HEK293 (cell line): Measurements from ENCODE around the gene FOXP4.

Source experiments
- BCL11B ChIP-seq: fragments of 450-650 bp; formaldehyde crosslinking; IDR thresholded peaks from 2 replicates; pipeline ENCODE4 v1.5.1; 2016; ENCODE audit warnings: low read depth, missing biosample characterization, missing genetic modification characterization
- BCL6B ChIP-seq: fragments of 450-650 bp; formaldehyde crosslinking; IDR thresholded peaks from 2 replicates; pipeline ENCODE4 v1.5.1; 2017; ENCODE audit warnings: missing biosample characterization, missing genetic modification characterization
- ELK4 ChIP-seq: IDR thresholded peaks from 2 replicates; pipeline ENCODE4 v1.6.1; 2011; ENCODE audit warnings: mild to moderate bottlenecking, low read depth, low read length, borderline replicate concordance
- GLI2 ChIP-seq: fragments of 450-650 bp; formaldehyde crosslinking; IDR thresholded peaks from 2 replicates; pipeline ENCODE4; 2017; ENCODE audit warnings: missing biosample characterization, missing genetic modification characterization, low read depth, borderline replicate concordance
- KLF7 ChIP-seq: fragments of 450-650 bp; formaldehyde crosslinking; IDR thresholded peaks from 2 replicates; pipeline ENCODE4 v1.5.1; 2016; ENCODE audit warnings: missing biosample characterization, missing genetic modification characterization, borderline replicate concordance
- KLF9 ChIP-seq: fragments of 450-650 bp; formaldehyde crosslinking; IDR thresholded peaks from 2 replicates; pipeline ENCODE4 v1.5.1; 2016; ENCODE audit warnings: missing biosample characterization, missing genetic modification characterization, low read depth
- PRDM1 ChIP-seq: fragments of 450-650 bp; formaldehyde crosslinking; IDR thresholded peaks from 2 replicates; pipeline ENCODE4; 2016; ENCODE audit warnings: missing biosample characterization, missing genetic modification characterization
- REPIN1 ChIP-seq: fragments of 450-650 bp; formaldehyde crosslinking; IDR thresholded peaks from 2 replicates; pipeline ENCODE4 v1.5.1; 2017; ENCODE audit warnings: missing biosample characterization, missing genetic modification characterization, low read depth
- SCRT1 ChIP-seq: fragments of 450-650 bp; formaldehyde crosslinking; IDR thresholded peaks from 2 replicates; pipeline ENCODE4 v1.5.1; 2016; ENCODE audit warnings: missing biosample characterization, missing genetic modification characterization, borderline replicate concordance
- SP3 ChIP-seq: fragments of 450-650 bp; formaldehyde crosslinking; IDR thresholded peaks from 2 replicates; pipeline ENCODE4 v1.5.1; 2016; ENCODE audit warnings: missing biosample characterization, missing genetic modification characterization
- TCF7L2 ChIP-seq: IDR thresholded peaks from 2 replicates; pipeline ENCODE4 v1.6.1; 2011; ENCODE audit warnings: low read depth, mild to moderate bottlenecking, inconsistent platforms, low read length, moderate library complexity, borderline replicate concordance
- ZBTB8A ChIP-seq: fragments of 450-650 bp; formaldehyde crosslinking; IDR thresholded peaks from 2 replicates; pipeline ENCODE4 v1.5.1; 2016; ENCODE audit warnings: missing biosample characterization, missing genetic modification characterization
- ZFHX2 ChIP-seq: fragments of 450-650 bp; formaldehyde crosslinking; conservative IDR thresholded peaks from 2 replicates; pipeline ENCODE4 v1.5.1; 2016; ENCODE audit warnings: missing biosample characterization, missing genetic modification characterization
- ZIC2 ChIP-seq: fragments of 450-650 bp; formaldehyde crosslinking; IDR thresholded peaks from 2 replicates; pipeline ENCODE4 v1.5.1; 2016; ENCODE audit warnings: missing biosample characterization, missing genetic modification characterization
- ZNF132 ChIP-seq: fragments of 450-650 bp; formaldehyde crosslinking; IDR thresholded peaks from 2 replicates; pipeline ENCODE4 v1.5.1; 2017; ENCODE audit warnings: missing biosample characterization, missing genetic modification characterization, borderline replicate concordance
- ZNF146 ChIP-seq: fragments of 450-650 bp; formaldehyde crosslinking; IDR thresholded peaks from 2 replicates; pipeline ENCODE4 v1.5.1; 2016; ENCODE audit warnings: missing biosample characterization, missing genetic modification characterization
- ZNF184 ChIP-seq: fragments of 450-650 bp; IDR thresholded peaks from 2 replicates; pipeline ENCODE4 v1.5.1; 2018; ENCODE audit warnings: missing biosample characterization, mild to moderate bottlenecking, missing genetic modification characterization
- ZNF2 ChIP-seq: fragments of 450-650 bp; formaldehyde crosslinking; IDR thresholded peaks from 2 replicates; pipeline ENCODE4 v1.5.1; 2016; ENCODE audit warnings: missing biosample characterization, missing genetic modification characterization
- ZNF248 ChIP-seq: fragments of 450-650 bp; formaldehyde crosslinking; IDR thresholded peaks from 2 replicates; pipeline ENCODE4 v1.5.1; 2017; ENCODE audit warnings: missing biosample characterization, missing genetic modification characterization
- ZNF274 ChIP-seq, 2 experiments: fragments of 200-500 bp in 1 of 2; fragments of 450-650 bp in 1 of 2; sonication (Bioruptor generic) in 1 of 2; formaldehyde crosslinking in 1 of 2; IDR thresholded peaks; 2 replicates each; pipeline versions ENCODE4 v1.5.1 to v1.6.1; 2014 to 2016; ENCODE audit warnings: borderline replicate concordance in 1 of 2, inconsistent platforms in 1 of 2, low read length in 1 of 2, missing biosample characterization in 1 of 2, missing genetic modification characterization in 1 of 2
- ZNF350 ChIP-seq: fragments of 450-650 bp; formaldehyde crosslinking; IDR thresholded peaks from 2 replicates; pipeline ENCODE4 v1.5.0; 2017; ENCODE audit warnings: missing biosample characterization, mild to moderate bottlenecking, missing genetic modification characterization
- ZNF354C ChIP-seq: fragments of 450-650 bp; formaldehyde crosslinking; IDR thresholded peaks from 2 replicates; pipeline ENCODE4 v1.5.1; 2016; ENCODE audit warnings: missing biosample characterization, missing genetic modification characterization, low read depth, borderline replicate concordance
- ZNF366 ChIP-seq: fragments of 450-650 bp; formaldehyde crosslinking; conservative IDR thresholded peaks from 2 replicates; pipeline ENCODE4 v1.5.1; 2016; ENCODE audit warnings: missing biosample characterization, missing genetic modification characterization
- ZNF394 ChIP-seq: fragments of 450-650 bp; formaldehyde crosslinking; IDR thresholded peaks from 2 replicates; pipeline ENCODE4 v1.5.1; 2016; ENCODE audit warnings: missing biosample characterization, missing genetic modification characterization, mild to moderate bottlenecking, moderate library complexity, borderline replicate concordance
- ZNF404 ChIP-seq: fragments of 450-650 bp; formaldehyde crosslinking; IDR thresholded peaks from 2 replicates; pipeline ENCODE4 v1.5.1; 2017; ENCODE audit warnings: missing biosample characterization, missing genetic modification characterization
- ZNF501 ChIP-seq: fragments of 450-650 bp; formaldehyde crosslinking; IDR thresholded peaks from 2 replicates; pipeline ENCODE4 v1.5.1; 2016; ENCODE audit warnings: missing biosample characterization, missing genetic modification characterization
- ZNF529 ChIP-seq: fragments of 450-650 bp; formaldehyde crosslinking; IDR thresholded peaks from 2 replicates; pipeline ENCODE4 v1.5.1; 2017; ENCODE audit warnings: missing genetic modification characterization, missing biosample characterization; ENCODE audit not compliant: insufficient replicate concordance
- ZNF623 ChIP-seq: fragments of 450-650 bp; formaldehyde crosslinking; IDR thresholded peaks from 2 replicates; pipeline ENCODE4 v1.5.1; 2016; ENCODE audit warnings: missing biosample characterization, missing genetic modification characterization
- ZNF707 ChIP-seq: fragments of 450-650 bp; formaldehyde crosslinking; IDR thresholded peaks from 2 replicates; pipeline ENCODE4 v1.5.1; 2016; ENCODE audit warnings: missing biosample characterization, missing genetic modification characterization
- ZNF776 ChIP-seq: fragments of 450-650 bp; formaldehyde crosslinking; IDR thresholded peaks from 2 replicates; pipeline ENCODE4 v1.5.0; 2017; ENCODE audit warnings: missing biosample characterization, missing genetic modification characterization, borderline replicate concordance
- TF ChIP-seq, protein P1 (sequence below): fragments of 450-650 bp; formaldehyde crosslinking; IDR thresholded peaks from 2 replicates; pipeline ENCODE4 v1.5.1; 2016; ENCODE audit warnings: missing biosample characterization, missing genetic modification characterization
- TF ChIP-seq, protein P2 (sequence below): fragments of 450-650 bp; formaldehyde crosslinking; IDR thresholded peaks from 2 replicates; pipeline ENCODE4 v1.5.1; 2016; ENCODE audit warnings: missing biosample characterization, missing genetic modification characterization
- TF ChIP-seq, protein P3 (sequence below): fragments of 450-650 bp; formaldehyde crosslinking; IDR thresholded peaks from 2 replicates; pipeline ENCODE4 v1.5.0; 2017; ENCODE audit warnings: missing biosample characterization, missing genetic modification characterization, borderline replicate concordance

Gene FOXP4

DNA sequence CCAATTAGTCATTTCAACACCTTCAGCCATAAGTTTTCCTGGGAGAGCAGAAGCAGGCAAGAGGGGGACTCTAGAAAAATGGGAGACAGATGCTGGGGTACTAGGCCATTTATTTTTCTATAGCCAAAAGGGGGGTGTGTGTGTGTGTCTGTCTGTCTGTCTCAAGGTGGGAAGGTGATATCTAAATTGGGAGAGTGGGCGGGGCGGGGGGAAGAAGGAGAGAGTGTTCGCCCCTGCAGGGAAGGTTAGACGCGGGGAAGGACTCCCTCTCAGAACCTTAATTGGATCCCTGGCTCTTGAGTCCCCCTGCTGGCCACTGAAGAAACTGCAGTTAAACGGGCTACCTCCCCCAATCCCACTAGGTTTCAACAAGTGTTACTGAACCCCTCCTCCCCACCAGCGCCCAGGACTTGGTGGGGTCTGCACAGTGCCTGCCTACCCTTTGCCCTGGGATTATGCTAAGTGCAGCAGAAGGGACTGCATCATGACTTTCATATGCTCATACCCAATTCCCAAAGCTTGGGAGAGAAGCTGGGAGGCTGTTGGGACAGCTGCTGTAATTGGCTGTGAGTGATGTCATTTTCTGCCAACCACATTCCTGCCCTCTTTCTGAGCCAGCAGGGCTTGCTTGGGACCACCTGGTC is 45.8 kb downstream of the FOXP4 start (continued):
- TF ChIP-seq, protein P1, sequence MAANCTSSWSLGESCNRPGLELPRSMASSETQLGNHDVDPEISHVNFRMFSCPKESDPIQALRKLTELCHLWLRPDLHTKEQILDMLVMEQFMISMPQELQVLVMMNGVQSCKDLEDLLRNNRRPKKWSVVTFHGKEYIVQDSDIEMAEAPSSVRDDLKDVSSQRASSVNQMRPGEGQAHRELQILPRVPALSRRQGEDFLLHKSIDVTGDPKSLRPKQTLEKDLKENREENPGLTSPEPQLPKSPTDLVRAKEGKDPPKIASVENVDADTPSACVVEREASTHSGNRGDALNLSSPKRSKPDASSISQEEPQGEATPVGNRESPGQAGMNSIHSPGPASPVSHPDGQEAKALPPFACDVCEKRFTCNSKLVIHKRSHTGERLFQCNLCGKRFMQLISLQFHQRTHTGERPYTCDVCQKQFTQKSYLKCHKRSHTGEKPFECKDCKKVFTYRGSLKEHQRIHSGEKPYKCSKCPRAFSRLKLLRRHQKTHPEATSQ (tag by site-specific recombination) = no peak
- TF ChIP-seq ZNF529 (tag by site-specific recombination) (no peak), ZNF404 (tag by site-specific recombination) (no peak), ZNF2 (tag by site-specific recombination) (0 out of 2 replicates have a peak, but pooled peaks have one; percentile 47), ZNF776 (tag by site-specific recombination) (no peak), SP3 (tag by site-specific recombination) (no peak), ZNF146 (tag by site-specific recombination) (no peak), BCL11B (tag by site-specific recombination) (no peak), ZFHX2 (tag by site-specific recombination) (peak; percentile 83), KLF7 (tag by site-specific recombination) (no peak), ZNF184 (tag by site-specific recombination) (no peak), ZBTB8A (tag by site-specific recombination) (no peak), ZNF350 (tag by site-specific recombination) (no peak), ZNF354C (tag by site-specific recombination) (no peak), ZNF623 (tag by site-specific recombination) (no peak), SCRT1 (peak; percentile 98), ZNF132 (tag by site-specific recombination) (no peak), ZNF501 (tag by site-specific recombination) (no peak), ZNF248 (tag by site-specific recombination) (no peak), GLI2 (tag by site-specific recombination) (no peak), PRDM1 (tag by site-specific recombination) (peak; percentile 76), BCL6B (tag by site-specific recombination) (no peak), KLF9 (tag by site-specific recombination) (peak; percentile 71), ZNF394 (peak; percentile 54; the same call in 1 of the 2 replicates), TCF7L2 (no peak), ZNF274 (IDR thresholded peaks at IDR 0.05; ENCODE audit: low read length) (no peak), ZNF274 (tag by site-specific recombination; IDR thresholded peaks at IDR 0.05; ENCODE audit: borderline replicate concordance) (no peak), ZNF366 (tag by site-specific recombination) (peak; percentile 61; the same call in 1 of the 2 replicates), ZIC2 (tag by site-specific recombination) (0 out of 2 replicates have a peak, but pooled peaks have one; percentile 9), ELK4 (no peak), REPIN1 (tag by site-specific recombination) (no peak), ZNF707 (tag by site-specific recombination) (no peak)
- TF ChIP-seq, protein P2, sequence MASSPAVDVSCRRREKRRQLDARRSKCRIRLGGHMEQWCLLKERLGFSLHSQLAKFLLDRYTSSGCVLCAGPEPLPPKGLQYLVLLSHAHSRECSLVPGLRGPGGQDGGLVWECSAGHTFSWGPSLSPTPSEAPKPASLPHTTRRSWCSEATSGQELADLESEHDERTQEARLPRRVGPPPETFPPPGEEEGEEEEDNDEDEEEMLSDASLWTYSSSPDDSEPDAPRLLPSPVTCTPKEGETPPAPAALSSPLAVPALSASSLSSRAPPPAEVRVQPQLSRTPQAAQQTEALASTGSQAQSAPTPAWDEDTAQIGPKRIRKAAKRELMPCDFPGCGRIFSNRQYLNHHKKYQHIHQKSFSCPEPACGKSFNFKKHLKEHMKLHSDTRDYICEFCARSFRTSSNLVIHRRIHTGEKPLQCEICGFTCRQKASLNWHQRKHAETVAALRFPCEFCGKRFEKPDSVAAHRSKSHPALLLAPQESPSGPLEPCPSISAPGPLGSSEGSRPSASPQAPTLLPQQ (tag by site-specific recombination) = peak; percentile 38; the same call in 1 of the 2 replicates
- TF ChIP-seq, protein P3, sequence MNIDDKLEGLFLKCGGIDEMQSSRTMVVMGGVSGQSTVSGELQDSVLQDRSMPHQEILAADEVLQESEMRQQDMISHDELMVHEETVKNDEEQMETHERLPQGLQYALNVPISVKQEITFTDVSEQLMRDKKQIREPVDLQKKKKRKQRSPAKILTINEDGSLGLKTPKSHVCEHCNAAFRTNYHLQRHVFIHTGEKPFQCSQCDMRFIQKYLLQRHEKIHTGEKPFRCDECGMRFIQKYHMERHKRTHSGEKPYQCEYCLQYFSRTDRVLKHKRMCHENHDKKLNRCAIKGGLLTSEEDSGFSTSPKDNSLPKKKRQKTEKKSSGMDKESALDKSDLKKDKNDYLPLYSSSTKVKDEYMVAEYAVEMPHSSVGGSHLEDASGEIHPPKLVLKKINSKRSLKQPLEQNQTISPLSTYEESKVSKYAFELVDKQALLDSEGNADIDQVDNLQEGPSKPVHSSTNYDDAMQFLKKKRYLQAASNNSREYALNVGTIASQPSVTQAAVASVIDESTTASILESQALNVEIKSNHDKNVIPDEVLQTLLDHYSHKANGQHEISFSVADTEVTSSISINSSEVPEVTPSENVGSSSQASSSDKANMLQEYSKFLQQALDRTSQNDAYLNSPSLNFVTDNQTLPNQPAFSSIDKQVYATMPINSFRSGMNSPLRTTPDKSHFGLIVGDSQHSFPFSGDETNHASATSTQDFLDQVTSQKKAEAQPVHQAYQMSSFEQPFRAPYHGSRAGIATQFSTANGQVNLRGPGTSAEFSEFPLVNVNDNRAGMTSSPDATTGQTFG (tag by site-specific recombination) = no peak
